NCI-H460 (cell line): ENCODE data around the gene GTF2H3. TPM values are rescaled to one million over a fixed set of nuclear protein-coding genes. Genes with fewer than 3 reads are reported as not detected.

Source experiments
- DNase-seq: peaks from one replicate; pipeline ENCODE4 v3.0.0-alpha.2; 2016; ENCODE audit warnings: low read depth; ENCODE audit errors: extremely low read depth
- small RNA-seq, 2 experiments: library from RNA; depleted of rRNA; stranded (forward); fragments of <200 nt; gene quantifications; one replicate each; pipeline ENCODE3, GENCODE V24; 2014
- total RNA-seq: library from RNA; depleted of rRNA; stranded (reverse); fragments of >200 nt; shearing (Covaris generic); gene quantifications from 2 replicates; pipeline ENCODE4 v1.2.3, GENCODE V29; 2014; rRNA removed

The GTF2H3 gene
- total RNA-seq, 1 experiment from 2014 or later, result 81.4 TPM

DNA sequence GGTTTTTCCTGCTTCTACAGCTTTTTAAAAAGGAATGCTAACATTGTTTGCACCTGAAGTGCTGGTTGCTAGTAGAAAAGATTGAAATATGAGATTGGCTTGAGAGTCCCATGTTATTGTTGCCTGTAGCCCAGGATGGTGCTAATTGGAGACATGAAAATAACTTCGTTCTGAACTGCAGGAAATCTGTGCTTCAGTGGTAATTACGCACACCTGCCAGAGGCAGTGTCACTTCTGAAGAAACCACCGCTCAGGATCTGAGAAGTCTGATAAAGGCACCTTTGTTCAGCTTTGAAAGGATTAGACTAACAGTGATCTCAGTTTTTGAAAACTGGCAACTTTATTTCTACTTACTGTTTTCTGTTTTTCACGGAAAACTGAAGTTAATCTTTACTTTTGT is 63.0 kb downstream of the GTF2H3 start:
- DNase-seq, result no peak

GRCh38 chr12:123705935-123706334 is 72.3 kb downstream of the GTF2H3 start:
- no peak for DNase-seq

GRCh38 chr12:123707466-123707865 is 73.8 kb downstream of the GTF2H3 start:
- DNase-seq, result no peak

Small RNA genes lying within 50 kb of the gene (small RNA-seq; reads per million reads assigned to genes)
- 0.59 to 1.2 reads per million in 2 experiments for gene SNORA9B

Other genes starting within 250 kb of the GTF2H3 start
- gene KMT5A, start 249.7 kb upstream of the GTF2H3 start, total RNA-seq, result 91.0 and 95.4 TPM in 2 replicates
- gene RILPL2, start 197.1 kb upstream of the GTF2H3 start, total RNA-seq, result 2.3 and 2.5 TPM in 2 replicates
- gene SNRNP35, start 175.7 kb upstream of the GTF2H3 start, total RNA-seq, result 24.0 and 33.8 TPM in 2 replicates
- 12.4 and 12.5 TPM in 2 replicates for gene RILPL1, start 100.1 kb upstream of the GTF2H3 start, total RNA-seq
- 341 and 369 TPM in 2 replicates for gene TMED2, start 49.3 kb upstream of the GTF2H3 start, total RNA-seq
- 48.1 and 49.1 TPM in 2 replicates for gene DDX55, start 31.7 kb upstream of the GTF2H3 start, total RNA-seq
- 36.4 and 42.8 TPM in 2 replicates for gene EIF2B1, start 143 bp upstream of the GTF2H3 start, total RNA-seq
- gene TCTN2, start 37.3 kb downstream of the GTF2H3 start, total RNA-seq, result 11.6 and 12.7 TPM in 2 replicates
- 20.2 and 26.8 TPM in 2 replicates for gene ATP6V0A2, start 78.5 kb downstream of the GTF2H3 start, total RNA-seq
- gene DNAH10, start 128.5 kb downstream of the GTF2H3 start, total RNA-seq, result 0.03 and 0.05 TPM in 2 replicates